Fibroblast of lung (primary cell): Measurements from ENCODE around the gene ZNF469. TPM values are rescaled to one million over a fixed set of nuclear protein-coding genes. Genes with fewer than 3 reads are reported as not detected.

Experiments
- DNase-seq, 2 donors: peaks; one replicate each; pipeline versions ENCODE4 v3.0.0 to v3.0.0-alpha.2; 2010; ENCODE audit warnings: low read depth in 2 of 2
- H2AFZ ChIP-seq: 2 replicates; pipeline ENCODE4 v1.5.1; 2012; ENCODE audit warnings: low read length, control low read depth, inconsistent platforms
- H3K27ac ChIP-seq: 2 replicates; pipeline ENCODE4 v1.5.1; 2011; ENCODE audit warnings: low read length, control low read depth; ENCODE audit not compliant: insufficient read depth
- H3K27me3 ChIP-seq: 2 replicates; pipeline ENCODE4 v1.5.1; 2011; ENCODE audit warnings: mild to moderate bottlenecking, low read length; ENCODE audit not compliant: control insufficient read depth, insufficient read depth
- H3K36me3 ChIP-seq: 2 replicates; pipeline ENCODE4 v1.5.1; 2011; ENCODE audit warnings: low read length; ENCODE audit not compliant: control insufficient read depth, insufficient read depth
- H3K4me1 ChIP-seq: 2 replicates; pipeline ENCODE4 v1.5.1; 2011; ENCODE audit warnings: low read length; ENCODE audit not compliant: control insufficient read depth, insufficient read depth; ENCODE audit errors: extremely low read depth
- H3K4me2 ChIP-seq: 2 replicates; pipeline ENCODE4 v1.5.1; 2011; ENCODE audit warnings: low read length, control low read depth; ENCODE audit not compliant: insufficient read depth; ENCODE audit errors: extremely low read depth
- H3K4me3 ChIP-seq, 4 experiments: fragments of 200-600 bp in 1 of 4; sonication (generic) in 1 of 4; replicated peaks in 1 of 4; 2 replicates each; pipeline ENCODE4 v1.5.1; 2011 to 2016; ENCODE audit warnings: low read length in 4 of 4, low read depth in 3 of 4, mild to moderate bottlenecking in 3 of 4, control low read depth in 2 of 4, inconsistent platforms in 1 of 4, mixed read lengths in 1 of 4; ENCODE audit not compliant: insufficient read depth in 1 of 4; ENCODE audit errors: control extremely low read depth in 1 of 4
- H3K79me2 ChIP-seq: 2 replicates; pipeline ENCODE4 v1.5.1; 2012; ENCODE audit warnings: mild to moderate bottlenecking, low read length, inconsistent platforms; ENCODE audit not compliant: control insufficient read depth, insufficient read depth
- H3K9ac ChIP-seq: 2 replicates; pipeline ENCODE4 v1.5.1; 2011; ENCODE audit warnings: mild to moderate bottlenecking, low read length, control low read depth; ENCODE audit not compliant: insufficient read depth
- H3K9me3 ChIP-seq: 2 replicates; pipeline ENCODE4 v1.5.1; 2012; ENCODE audit warnings: low read depth, low read length; ENCODE audit not compliant: control insufficient read depth, insufficient read depth
- H4K20me1 ChIP-seq: 2 replicates; pipeline ENCODE4 v1.5.1; 2011; ENCODE audit warnings: low read length; ENCODE audit not compliant: control insufficient read depth, insufficient read depth; ENCODE audit errors: extremely low read depth
- CTCF ChIP-seq, 2 donors: IDR thresholded peaks in 1 of 2; conservative IDR thresholded peaks in 1 of 2; 1 replicate in 1 of 2; 2 replicates in 1 of 2; pipeline ENCODE4 v1.5.1; 2011 to 2012; ENCODE audit warnings: low read length in 2 of 2, control low read depth in 1 of 2, inconsistent platforms in 1 of 2, low read depth in 1 of 2, mild to moderate bottlenecking in 1 of 2
- EZH2 ChIP-seq: IDR thresholded peaks from 2 replicates; pipeline ENCODE4 v1.5.1; 2012; ENCODE audit warnings: low read length, control low read depth, mild to moderate bottlenecking; ENCODE audit errors: missing control alignments
- polyA plus RNA-seq, 2 donors: library from polyadenylated mRNA; depleted of rRNA in 1 of 2; stranded (reverse) in 1 of 2; unstranded in 1 of 2; fragments of >200 nt; gene quantifications; 2 replicates each; pipeline ENCODE4 v1.2.1, GENCODE V29; 2011 to 2012; ENCODE audit warnings: missing spikeins in 1 of 2
- total RNA-seq: library from RNA; depleted of rRNA; stranded (reverse); fragments of >200 nt; gene quantifications from 2 replicates; pipeline ENCODE4 v1.2.1, GENCODE V29; 2014

Gene ZNF469
- total and polyA plus RNA-seq, 2 donors (not counting 1 experiment from before 2014, with no cell fraction given) = 0.82 to 1.5 TPM

GRCh38 chr16:88389191-88389590, 6.4 kb downstream of the ZNF469 start:
- Histone ChIP-seq H3K4me1 (peaks cover 9% of the 10 kb centered on the region), H3K9ac (no peak overlapping the region), H3K27me3 (no peaks in the 10 kb centered on the region), H3K4me3 (no peak overlapping the region), H3K4me2 (no peak overlapping the region), H2AFZ (no peak overlapping the region), H3K79me2 (peaks cover 7% of the 10 kb centered on the region), H3K27ac (no peak overlapping the region), H3K9me3 (no peaks in the 10 kb centered on the region), H4K20me1 (no peaks in the 10 kb centered on the region), H3K36me3 (peaks cover 1% of the 10 kb centered on the region)
- no peak for TF ChIP-seq EZH2
- TF ChIP-seq CTCF (conservative IDR thresholded peaks at IDR 0.05 in 1 of 2, IDR thresholded peaks at IDR 0.05 in 1 of 2; ENCODE audit: low read depth in 1 of 2, low read length in 2 of 2) = no peak
- DNase-seq = no peak

GRCh38 chr16:88389621-88390160, 6.9 kb downstream of the ZNF469 start:
- Histone ChIP-seq H3K4me3 (no peak overlapping the region), H3K79me2 (peaks cover 5% of the 10 kb centered on the region), H2AFZ (no peak overlapping the region), H3K27ac (no peak overlapping the region), H3K4me1 (peaks cover 9% of the 10 kb centered on the region), H4K20me1 (no peaks in the 10 kb centered on the region), H3K4me2 (no peak overlapping the region), H3K9ac (no peak overlapping the region), H3K36me3 (peaks cover 1% of the 10 kb centered on the region), H3K27me3 (no peaks in the 10 kb centered on the region), H3K9me3 (no peaks in the 10 kb centered on the region)
- TF ChIP-seq EZH2 = no peak
- no peak for TF ChIP-seq CTCF (conservative IDR thresholded peaks at IDR 0.05 in 1 of 2, IDR thresholded peaks at IDR 0.05 in 1 of 2; ENCODE audit: low read depth in 1 of 2, low read length in 2 of 2)
- no peak for DNase-seq

- Histone ChIP-seq H3K9me3 (no peaks in the 10 kb centered on the region), H3K4me3 (no peak overlapping the region), H3K4me1 (peaks cover 9% of the 10 kb centered on the region), H3K4me2 (no peak overlapping the region), H3K27ac (no peak overlapping the region), H3K36me3 (peaks cover 1% of the 10 kb centered on the region), H3K9ac (no peak overlapping the region), H3K79me2 (peaks cover 1% of the 10 kb centered on the region), H2AFZ (no peak overlapping the region), H3K27me3 (no peaks in the 10 kb centered on the region), H4K20me1 (no peaks in the 10 kb centered on the region)
- no peak for TF ChIP-seq EZH2
- no peak for DNase-seq
Measured at GRCh38 chr16:88390265-88390664, 7.5 kb downstream of the ZNF469 start.
